Osteocyte (in vitro differentiated cells): ENCODE data around the gene KCNQ2. TPM values are rescaled to one million over a fixed set of nuclear protein-coding genes. Genes with fewer than 3 reads are reported as not detected.

ENCODE experiments used
- DNase-seq: peaks from one replicate; pipeline ENCODE4 v3.0.0; 2021; ENCODE audit warnings: mixed read lengths; ENCODE audit not compliant: unreplicated experiment; ENCODE audit errors: extremely low spot score
- H3K27ac Mint-ChIP-seq: one replicate; pipeline ENCODE4 v1.8.0; 2021; ENCODE audit warnings: mild to moderate bottlenecking, mixed read lengths; ENCODE audit not compliant: unreplicated experiment
- H3K27me3 Mint-ChIP-seq: one replicate; pipeline ENCODE4 v1.8.0; 2021; ENCODE audit warnings: mixed read lengths; ENCODE audit not compliant: unreplicated experiment
- H3K36me3 Mint-ChIP-seq: one replicate; pipeline ENCODE4 v1.8.0; 2021; ENCODE audit warnings: mixed read lengths; ENCODE audit not compliant: unreplicated experiment
- H3K4me1 Mint-ChIP-seq: one replicate; pipeline ENCODE4 v1.8.0; 2021; ENCODE audit warnings: mixed read lengths; ENCODE audit not compliant: unreplicated experiment
- H3K4me3 Mint-ChIP-seq: one replicate; pipeline ENCODE4 v1.8.0; 2021; ENCODE audit warnings: mild to moderate bottlenecking, moderate library complexity, mixed read lengths; ENCODE audit not compliant: unreplicated experiment
- H3K9me3 Mint-ChIP-seq: one replicate; pipeline ENCODE4 v1.8.0; 2021; ENCODE audit warnings: mixed read lengths; ENCODE audit not compliant: unreplicated experiment
- CTCF ChIP-seq: fragments of 200-600 bp; sonication (generic); IDR thresholded peaks from 2 replicates; pipeline ENCODE4 v1.5.0; 2021; ENCODE audit warnings: antibody characterized with exemption, mild to moderate bottlenecking, moderate library complexity
- total RNA-seq: library from RNA; stranded (reverse); gene quantifications from 2 replicates; pipeline ENCODE4 v1.2.1, GENCODE V29; 2021

Gene KCNQ2
- total RNA-seq, 1 donor from 2014 or later, result not detected

DNA sequence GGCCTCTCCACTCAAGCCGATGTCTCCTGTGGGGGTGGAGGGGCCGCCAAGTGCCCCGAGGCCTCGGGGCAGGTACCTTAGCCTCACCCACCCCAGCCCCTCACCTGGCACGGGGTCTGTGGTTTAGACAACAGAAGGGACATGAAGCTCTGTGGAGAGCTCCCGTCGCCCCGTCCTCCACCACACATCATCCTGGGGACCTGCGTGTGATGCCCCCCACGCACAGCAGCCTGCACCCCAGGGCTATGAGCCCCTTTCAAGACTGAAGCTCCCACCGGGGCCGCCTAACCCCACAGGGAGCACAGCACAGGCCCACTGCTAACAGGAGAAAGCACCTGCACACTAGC, 8.2 kb downstream of the KCNQ2 start:
- no peak overlapping the region for H3K27ac Mint-ChIP-seq
- no peaks in the 10 kb centered on the region for H3K9me3 Mint-ChIP-seq
- no peaks in the 10 kb centered on the region for H3K36me3 Mint-ChIP-seq
- H3K4me1 Mint-ChIP-seq, result no peaks in the 10 kb centered on the region
- DNase-seq, result no peak
- peaks cover 33% of the 10 kb centered on the region for H3K27me3 Mint-ChIP-seq
- no peak overlapping the region for H3K4me3 Mint-ChIP-seq
- TF ChIP-seq CTCF, result no peak

DNA sequence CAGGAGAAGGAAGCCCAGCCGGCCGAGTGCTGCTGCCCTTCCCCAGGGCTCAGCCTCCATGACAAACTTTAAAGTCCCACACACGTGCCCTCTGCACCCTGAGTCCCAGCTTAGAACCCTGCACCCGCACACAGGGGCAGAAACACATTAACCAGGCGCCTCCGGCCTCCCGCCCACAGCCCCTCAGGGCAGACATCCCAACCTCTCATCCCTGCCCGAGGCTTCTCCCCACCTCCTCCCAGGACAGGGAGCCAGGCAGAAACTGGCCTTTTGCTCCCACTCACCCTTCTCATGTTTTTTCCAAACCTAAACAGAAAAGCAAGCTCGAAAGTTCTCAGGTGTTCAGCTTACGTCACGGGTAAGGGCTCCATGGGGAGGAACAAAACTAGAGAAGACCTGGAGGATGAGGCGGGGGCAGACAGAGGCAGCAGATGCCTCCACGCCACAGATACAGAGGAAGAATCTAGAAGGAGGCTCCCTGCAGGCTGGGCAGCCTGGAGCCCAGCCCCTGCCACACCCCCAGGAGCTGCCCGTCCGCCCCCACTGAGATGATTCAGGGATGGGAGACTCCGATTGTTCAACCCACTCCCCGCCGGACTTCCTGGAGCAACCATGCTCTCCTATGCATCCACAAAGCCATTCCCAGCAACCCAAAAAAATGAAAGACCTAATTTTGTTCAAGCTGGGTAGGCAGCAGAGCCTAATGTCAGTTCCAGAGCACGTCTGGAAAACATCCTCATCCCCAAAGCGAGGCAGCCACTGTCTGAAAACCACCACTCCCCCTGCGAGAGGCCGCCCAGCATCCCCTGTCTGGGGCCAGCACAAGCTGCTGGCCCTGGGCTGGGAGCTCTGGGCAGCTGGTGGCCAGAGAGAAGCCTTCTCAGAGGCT, 8.8 kb downstream of the KCNQ2 start:
- Mint-ChIP-seq H3K4me1 (no peaks in the 10 kb centered on the region), H3K4me3 (no peak overlapping the region), H3K36me3 (no peaks in the 10 kb centered on the region), H3K27me3 (peaks cover 30% of the 10 kb centered on the region), H3K27ac (no peak overlapping the region), H3K9me3 (no peaks in the 10 kb centered on the region)
- no peak for DNase-seq
- no peak for TF ChIP-seq CTCF

GRCh38 chr20:63462244-63462643, 10.2 kb downstream of the KCNQ2 start:
- Mint-ChIP-seq H3K27me3 (peaks cover 24% of the 10 kb centered on the region), H3K36me3 (no peaks in the 10 kb centered on the region), H3K9me3 (no peaks in the 10 kb centered on the region), H3K4me1 (no peaks in the 10 kb centered on the region), H3K27ac (no peak overlapping the region), H3K4me3 (no peak overlapping the region)
- DNase-seq, result no peak
- no peak for TF ChIP-seq CTCF

GRCh38 chr20:63461104-63461763, 11.2 kb downstream of the KCNQ2 start:
- peaks cover 20% of the 10 kb centered on the region for H3K27me3 Mint-ChIP-seq
- no peaks in the 10 kb centered on the region for H3K36me3 Mint-ChIP-seq
- TF ChIP-seq CTCF, result no peak
- H3K4me3 Mint-ChIP-seq, result no peak overlapping the region
- no peaks in the 10 kb centered on the region for H3K9me3 Mint-ChIP-seq
- no peak for DNase-seq
- no peaks in the 10 kb centered on the region for H3K4me1 Mint-ChIP-seq
- no peak overlapping the region for H3K27ac Mint-ChIP-seq

- TF ChIP-seq CTCF, result no peak
- Mint-ChIP-seq H3K36me3 (no peaks in the 10 kb centered on the region), H3K27ac (no peak overlapping the region), H3K4me3 (no peak overlapping the region), H3K27me3 (peaks cover 16% of the 10 kb centered on the region), H3K9me3 (no peaks in the 10 kb centered on the region), H3K4me1 (peaks cover 3% of the 10 kb centered on the region)
- no peak for DNase-seq
Observed at GRCh38 chr20:63459070-63459380, 13.4 kb downstream of the KCNQ2 start.
